LNCAP (cell line): ENCODE measurements around the gene SLC4A1.

Experiments used
- CTCF ChIP-seq: fragments of 450-650 bp; IDR thresholded peaks from 2 replicates; pipeline ENCODE4 v1.5.1; 2017; ENCODE audit warnings: mild to moderate bottlenecking

Gene SLC4A1

DNA sequence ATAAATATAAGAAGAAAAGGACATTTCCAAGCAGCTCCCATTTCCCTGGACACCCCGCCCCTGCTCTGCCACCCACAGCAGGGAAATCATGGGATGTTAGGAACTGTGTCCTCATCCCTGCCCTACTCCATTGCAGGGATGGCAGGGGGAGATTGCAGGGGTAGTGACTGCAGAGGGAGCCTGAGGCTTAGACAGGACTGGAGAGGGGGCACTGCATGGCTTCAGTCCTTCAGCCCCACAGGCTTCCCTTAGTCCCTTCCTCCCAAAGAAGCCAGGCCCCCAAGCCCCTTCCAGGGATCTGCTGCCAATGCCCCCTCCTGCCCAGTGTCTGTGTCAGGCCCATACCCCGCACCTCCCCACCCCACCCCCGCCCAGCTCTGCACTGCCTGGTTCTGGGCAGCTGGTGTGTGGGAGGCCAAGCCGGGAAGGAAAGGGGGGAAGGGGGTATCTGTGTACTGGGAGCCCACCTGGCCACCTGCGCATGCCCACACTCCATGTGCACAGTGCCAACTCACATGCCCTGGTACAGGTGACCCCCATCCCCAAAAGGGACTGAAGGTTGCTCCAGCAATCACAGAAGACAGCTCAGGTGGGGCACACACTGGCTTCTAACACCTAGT, 43.7 kb upstream of the SLC4A1 start:
- TF ChIP-seq CTCF: no peak

GRCh38 chr17:44310609-44311376, 42.9 kb upstream of the SLC4A1 start:
- TF ChIP-seq CTCF: no peak

DNA sequence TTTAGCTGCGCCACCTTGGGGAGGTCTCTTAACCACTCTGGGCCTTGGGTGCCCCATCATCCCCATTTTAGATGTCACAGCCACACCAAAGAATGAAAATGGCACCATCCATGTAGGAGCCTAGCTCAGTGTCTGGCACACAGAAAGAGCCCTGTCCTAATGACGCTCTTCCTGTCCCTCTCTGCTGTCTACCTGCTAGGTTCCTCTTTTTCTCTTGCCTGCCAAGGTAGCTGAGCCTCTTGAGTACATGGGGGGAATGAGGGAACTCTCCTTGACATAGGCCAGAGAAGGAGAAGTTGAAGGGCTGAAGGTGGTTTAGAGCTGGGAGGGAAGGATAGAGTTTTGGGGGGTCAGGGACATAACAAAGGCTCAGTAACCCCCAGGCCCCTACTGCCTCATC, 42.3 kb upstream of the SLC4A1 start:
- TF ChIP-seq CTCF: no peak

DNA sequence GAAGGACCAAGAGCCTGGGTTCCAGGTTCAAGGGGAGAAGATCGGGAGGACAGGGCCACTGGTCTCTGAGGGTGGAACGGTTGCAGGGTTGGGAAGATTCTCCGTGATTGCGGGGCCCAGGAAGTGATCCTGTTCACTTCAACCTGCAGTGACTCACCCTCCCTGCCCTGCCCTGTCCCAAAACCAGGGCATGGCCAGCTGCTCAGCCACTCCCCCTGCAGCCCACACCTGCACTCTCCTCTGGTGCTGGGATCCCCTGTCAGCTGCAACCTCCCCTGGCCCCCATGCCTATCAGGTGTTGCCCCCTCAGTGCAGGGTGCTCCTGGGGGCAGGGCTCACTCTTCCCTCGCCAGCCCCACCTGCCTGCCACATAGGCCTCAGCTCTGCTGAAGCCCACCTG, 41.5 kb upstream of the SLC4A1 start:
- TF ChIP-seq CTCF: no peak

- TF ChIP-seq CTCF: no peak
Observed at GRCh38 chr17:44308865-44309264, 40.9 kb upstream of the SLC4A1 start.

GRCh38 chr17:44308320-44308818, 40.4 kb upstream of the SLC4A1 start, which contains the start of gene RUNDC3A:
TSS of gene RUNDC3A (plus strand) at chr17:44308601. CDS start at chr17:44308833, 232 bp downstream.
- no peak for TF ChIP-seq CTCF

GRCh38 chr17:44307387-44308186, 39.7 kb upstream of the SLC4A1 start:
- TF ChIP-seq CTCF: no peak
